Activated T-helper 9 cell treated with anti-CD3 and anti-CD28 coated beads, Interleukin-2, amount 50 U/mL, for 16 hours (primary cell): Measurements from ENCODE around the gene CEACAM5.
A peak's percentile ranks its signal among the peaks of the same experiment; 100 is the strongest.
"Not testable (repeated sequence)": the region's sequence is repeated elsewhere in the genome, so short reads cannot be mapped to it uniquely, and the experiment has no call there.

ENCODE experiments used
- DNase-seq: peaks from one replicate; pipeline ENCODE4 v3.0.0-alpha.2; 2020; ENCODE audit warnings: low read depth

Gene CEACAM5

DNA sequence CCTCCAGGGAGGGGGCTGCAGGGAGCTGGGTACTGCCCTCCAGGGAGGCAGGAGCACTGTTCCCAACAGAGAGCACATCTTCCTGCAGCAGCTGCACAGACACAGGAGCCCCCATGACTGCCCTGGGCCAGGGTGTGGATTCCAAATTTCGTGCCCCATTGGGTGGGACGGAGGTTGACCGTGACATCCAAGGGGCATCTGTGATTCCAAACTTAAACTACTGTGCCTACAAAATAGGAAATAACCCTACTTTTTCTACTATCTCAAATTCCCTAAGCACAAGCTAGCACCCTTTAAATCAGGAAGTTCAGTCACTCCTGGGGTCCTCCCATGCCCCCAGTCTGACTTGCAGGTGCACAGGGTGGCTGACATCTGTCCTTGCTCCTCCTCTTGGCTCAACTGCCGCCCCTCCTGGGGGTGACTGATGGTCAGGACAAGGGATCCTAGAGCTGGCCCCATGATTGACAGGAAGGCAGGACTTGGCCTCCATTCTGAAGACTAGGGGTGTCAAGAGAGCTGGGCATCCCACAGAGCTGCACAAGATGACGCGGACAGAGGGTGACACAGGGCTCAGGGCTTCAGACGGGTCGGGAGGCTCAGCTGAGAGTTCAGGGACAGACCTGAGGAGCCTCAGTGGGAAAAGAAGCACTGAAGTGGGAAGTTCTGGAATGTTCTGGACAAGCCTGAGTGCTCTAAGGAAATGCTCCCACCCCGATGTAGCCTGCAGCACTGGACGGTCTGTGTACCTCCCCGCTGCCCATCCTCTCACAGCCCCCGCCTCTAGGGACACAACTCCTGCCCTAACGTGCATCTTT lies 7.8 kb upstream of the CEACAM5 start:
- DNase-seq, result no peak

DNA sequence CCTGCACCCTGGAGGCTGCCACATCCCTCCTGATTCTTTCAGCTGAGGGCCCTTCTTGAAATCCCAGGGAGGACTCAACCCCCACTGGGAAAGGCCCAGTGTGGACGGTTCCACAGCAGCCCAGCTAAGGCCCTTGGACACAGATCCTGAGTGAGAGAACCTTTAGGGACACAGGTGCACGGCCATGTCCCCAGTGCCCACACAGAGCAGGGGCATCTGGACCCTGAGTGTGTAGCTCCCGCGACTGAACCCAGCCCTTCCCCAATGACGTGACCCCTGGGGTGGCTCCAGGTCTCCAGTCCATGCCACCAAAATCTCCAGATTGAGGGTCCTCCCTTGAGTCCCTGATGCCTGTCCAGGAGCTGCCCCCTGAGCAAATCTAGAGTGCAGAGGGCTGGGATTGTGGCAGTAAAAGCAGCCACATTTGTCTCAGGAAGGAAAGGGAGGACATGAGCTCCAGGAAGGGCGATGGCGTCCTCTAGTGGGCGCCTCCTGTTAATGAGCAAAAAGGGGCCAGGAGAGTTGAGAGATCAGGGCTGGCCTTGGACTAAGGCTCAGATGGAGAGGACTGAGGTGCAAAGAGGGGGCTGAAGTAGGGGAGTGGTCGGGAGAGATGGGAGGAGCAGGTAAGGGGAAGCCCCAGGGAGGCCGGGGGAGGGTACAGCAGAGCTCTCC lies 6.9 kb upstream of the CEACAM5 start:
- DNase-seq, result no peak

GRCh38 chr19:41702171-41702651 lies 6.2 kb upstream of the CEACAM5 start:
- DNase-seq, result no peak

DNA sequence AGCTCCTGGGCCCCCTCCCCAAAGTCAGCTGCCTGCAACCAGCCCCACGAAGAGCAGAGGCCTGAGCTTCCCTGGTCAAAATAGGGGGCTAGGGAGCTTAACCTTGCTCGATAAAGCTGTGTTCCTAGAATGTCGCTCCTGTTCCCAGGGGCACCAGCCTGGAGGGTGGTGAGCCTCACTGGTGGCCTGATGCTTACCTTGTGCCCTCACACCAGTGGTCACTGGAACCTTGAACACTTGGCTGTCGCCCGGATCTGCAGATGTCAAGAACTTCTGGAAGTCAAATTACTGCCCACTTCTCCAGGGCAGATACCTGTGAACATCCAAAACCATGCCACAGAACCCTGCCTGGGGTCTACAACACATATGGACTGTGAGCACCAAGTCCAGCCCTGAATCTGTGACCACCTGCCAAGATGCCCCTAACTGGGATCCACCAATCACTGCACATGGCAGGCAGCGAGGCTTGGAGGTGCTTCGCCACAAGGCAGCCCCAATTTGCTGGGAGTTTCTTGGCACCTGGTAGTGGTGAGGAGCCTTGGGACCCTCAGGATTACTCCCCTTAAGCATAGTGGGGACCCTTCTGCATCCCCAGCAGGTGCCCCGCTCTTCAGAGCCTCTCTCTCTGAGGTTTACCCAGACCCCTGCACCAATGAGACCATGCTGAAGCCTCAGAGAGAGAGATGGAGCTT lies 4.7 kb upstream of the CEACAM5 start:
- DNase-seq, result no peak

GRCh38 chr19:41705393-41706174 lies 2.8 kb upstream of the CEACAM5 start:
- no peak for DNase-seq

DNA sequence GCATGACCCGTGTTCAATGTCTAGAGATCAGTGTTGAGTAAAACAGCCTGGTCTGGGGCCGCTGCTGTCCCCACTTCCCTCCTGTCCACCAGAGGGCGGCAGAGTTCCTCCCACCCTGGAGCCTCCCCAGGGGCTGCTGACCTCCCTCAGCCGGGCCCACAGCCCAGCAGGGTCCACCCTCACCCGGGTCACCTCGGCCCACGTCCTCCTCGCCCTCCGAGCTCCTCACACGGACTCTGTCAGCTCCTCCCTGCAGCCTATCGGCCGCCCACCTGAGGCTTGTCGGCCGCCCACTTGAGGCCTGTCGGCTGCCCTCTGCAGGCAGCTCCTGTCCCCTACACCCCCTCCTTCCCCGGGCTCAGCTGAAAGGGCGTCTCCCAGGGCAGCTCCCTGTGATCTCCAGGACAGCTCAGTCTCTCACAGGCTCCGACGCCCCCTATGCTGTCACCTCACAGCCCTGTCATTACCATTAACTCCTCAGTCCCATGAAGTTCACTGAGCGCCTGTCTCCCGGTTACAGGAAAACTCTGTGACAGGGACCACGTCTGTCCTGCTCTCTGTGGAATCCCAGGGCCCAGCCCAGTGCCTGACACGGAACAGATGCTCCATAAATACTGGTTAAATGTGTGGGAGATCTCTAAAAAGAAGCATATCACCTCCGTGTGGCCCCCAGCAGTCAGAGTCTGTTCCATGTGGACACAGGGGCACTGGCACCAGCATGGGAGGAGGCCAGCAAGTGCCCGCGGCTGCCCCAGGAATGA lies 1.5 kb upstream of the CEACAM5 start:
- peak; percentile 43 for DNase-seq

DNA sequence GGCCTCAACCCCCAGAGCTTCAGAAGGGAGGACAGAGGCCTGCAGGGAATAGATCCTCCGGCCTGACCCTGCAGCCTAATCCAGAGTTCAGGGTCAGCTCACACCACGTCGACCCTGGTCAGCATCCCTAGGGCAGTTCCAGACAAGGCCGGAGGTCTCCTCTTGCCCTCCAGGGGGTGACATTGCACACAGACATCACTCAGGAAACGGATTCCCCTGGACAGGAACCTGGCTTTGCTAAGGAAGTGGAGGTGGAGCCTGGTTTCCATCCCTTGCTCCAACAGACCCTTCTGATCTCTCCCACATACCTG lies 969 bp upstream of the CEACAM5 start:
- DNase-seq, result no peak

- no peak for DNase-seq
Observed at GRCh38 chr19:41707871-41708371, 505 bp upstream of the CEACAM5 start.

- not testable (repeated sequence) for DNase-seq
Observed at GRCh38 chr19:41709516-41709915, 1.1 kb downstream of the CEACAM5 start.

DNA sequence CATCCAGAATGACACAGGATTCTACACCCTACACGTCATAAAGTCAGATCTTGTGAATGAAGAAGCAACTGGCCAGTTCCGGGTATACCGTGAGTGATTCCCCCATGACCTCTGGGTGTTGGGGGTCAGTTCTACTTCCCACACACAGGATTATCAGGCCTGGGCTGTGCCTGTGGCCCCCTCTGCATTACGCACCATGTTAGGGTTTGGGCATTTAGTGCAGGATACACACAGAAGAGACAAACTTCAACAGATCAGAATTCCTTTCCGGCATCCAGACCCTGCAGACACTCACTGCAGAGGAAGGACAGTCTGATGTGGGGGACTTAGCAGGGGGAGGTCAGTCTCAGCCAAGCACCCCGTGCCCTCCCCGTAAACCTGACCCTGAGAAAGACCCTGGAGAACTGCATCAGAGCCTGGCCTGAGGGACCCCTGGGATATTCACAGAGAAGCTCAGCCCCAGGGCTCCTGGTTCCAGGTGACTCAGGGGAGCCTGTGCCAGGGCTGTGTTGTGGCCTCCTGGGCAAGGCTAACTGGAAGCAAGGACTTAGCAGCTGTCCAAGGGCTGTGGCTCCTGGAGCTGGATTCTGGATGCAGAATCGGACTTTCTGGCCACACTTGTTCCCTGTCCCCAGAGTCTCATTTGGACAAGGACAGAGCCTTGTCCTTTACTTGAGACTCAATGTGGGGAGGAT lies 1.7 kb downstream of the CEACAM5 start:
- DNase-seq, result no peak

DNA sequence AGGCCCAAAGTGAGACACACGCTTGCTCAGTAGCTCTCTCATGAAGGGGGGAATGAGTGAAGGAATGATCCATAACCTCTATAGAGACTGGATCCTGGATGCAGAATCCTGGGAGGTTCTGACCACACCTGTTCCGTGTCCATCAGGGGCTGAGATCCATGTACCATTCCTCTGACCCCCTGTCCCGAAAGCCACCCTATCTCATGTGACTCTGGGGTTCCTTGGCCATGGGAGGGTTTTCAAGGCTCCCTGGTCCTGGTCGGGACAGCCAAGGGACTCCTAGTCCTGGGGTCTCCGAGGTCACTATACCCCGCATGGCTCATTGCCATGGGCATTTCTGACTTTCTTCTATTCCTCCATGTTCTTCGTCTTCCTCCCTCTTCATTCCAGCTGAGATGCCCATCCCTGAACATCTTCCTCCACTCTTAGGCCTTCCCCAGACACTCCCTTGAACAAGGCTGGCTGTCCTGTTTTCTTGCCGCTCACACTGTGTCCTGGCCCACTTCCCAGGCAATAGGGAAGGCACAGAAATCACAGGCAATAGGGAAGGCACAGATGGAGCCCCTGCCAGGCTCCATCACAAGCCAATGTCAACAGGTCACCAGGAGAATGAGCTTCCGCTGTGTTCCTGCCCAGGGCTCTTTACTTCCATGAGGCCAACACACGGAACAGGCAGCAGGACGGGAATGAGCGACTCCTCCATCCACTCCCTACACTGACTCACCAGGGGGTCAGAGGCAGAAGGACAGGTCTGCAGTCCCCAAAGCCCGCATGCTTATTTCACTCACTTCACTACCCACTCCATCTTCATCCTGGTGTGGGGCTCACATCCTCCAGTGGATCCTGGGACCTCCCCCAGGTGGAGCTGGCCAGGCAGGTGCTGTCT lies 3.2 kb downstream of the CEACAM5 start:
- no peak for DNase-seq

GRCh38 chr19:41714598-41714997 lies 6.2 kb downstream of the CEACAM5 start:
- DNase-seq, result no peak

- no peak for DNase-seq
Observed at GRCh38 chr19:41718761-41719160, 10.3 kb downstream of the CEACAM5 start.

DNA sequence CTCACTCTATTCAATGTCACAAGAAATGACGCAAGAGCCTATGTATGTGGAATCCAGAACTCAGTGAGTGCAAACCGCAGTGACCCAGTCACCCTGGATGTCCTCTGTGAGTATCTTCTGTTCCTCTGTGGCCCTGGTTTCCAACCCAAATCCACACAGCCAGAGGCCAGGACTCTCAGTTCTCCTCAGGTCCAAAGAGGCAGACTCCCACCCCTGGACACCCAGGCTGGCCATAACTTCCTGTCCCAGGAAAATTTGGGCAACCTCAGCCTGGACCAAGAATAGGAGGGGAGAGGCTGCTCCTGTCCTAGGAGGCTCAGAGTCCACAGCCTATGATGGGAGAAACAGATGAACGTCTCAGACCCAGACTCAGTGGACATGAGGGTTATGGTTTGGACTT lies 11.7 kb downstream of the CEACAM5 start:
- no peak for DNase-seq

DNA sequence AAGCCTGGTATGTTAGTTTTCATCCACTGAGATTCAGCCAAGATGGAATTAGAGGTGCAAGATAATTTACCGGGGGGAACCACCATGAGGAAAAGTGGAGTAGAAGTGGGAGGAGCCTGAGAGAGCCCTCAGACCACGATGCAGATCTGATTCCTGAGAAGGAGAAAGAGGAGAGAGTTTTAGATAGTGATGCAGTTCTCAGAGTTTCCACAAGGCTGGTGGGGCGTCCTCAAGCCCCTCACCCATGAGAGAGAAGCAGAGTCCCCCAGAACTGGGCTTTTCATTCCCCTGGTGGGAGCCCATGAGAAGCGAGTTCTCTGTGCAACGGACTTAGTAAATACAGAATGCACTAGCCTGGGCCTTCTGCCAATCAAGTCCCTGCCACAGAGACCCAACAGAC lies 18.1 kb downstream of the CEACAM5 start:
- no peak for DNase-seq

DNA sequence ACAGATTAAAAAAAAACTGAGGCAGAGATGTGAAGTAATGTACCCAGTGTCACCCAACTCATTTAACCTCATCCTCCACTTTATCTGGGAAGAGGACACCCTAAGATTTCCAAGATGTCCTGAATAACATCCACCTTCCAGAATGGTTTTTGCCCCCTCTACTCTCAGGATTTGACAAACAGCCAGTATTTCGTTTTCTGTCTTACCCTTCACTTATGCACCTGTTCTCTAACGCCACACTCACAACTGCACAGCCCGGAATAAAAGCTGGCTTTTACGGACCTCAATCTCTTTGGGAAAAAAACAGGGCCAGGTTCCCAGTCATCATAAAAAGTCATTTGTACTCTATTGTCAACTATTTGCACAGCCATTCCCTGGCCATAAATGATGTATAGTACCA lies 25.7 kb downstream of the CEACAM5 start:
- DNase-seq, result no peak

DNA sequence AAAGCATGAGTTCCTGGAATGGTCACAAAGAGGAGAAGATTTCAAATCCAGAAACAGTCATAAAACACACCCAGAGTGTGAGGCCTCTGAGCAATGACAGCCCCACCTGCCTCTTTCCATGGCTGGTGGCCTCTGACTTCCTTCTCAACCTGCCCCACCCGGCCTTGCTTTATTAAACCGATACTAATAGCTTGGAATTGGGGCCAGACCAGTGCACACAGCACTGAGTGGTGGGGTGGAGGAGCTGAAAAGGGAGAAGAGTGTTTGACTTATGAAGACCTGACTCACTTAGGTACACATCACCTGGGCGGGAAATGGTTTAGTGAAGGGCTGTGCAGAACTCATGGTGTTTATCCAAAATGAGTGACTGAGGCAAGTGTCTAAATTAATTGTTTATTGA lies 26.2 kb downstream of the CEACAM5 start:
- DNase-seq, result no peak

- DNase-seq, result no peak
Observed at GRCh38 chr19:41735071-41735600, 26.7 kb downstream of the CEACAM5 start.

DNA sequence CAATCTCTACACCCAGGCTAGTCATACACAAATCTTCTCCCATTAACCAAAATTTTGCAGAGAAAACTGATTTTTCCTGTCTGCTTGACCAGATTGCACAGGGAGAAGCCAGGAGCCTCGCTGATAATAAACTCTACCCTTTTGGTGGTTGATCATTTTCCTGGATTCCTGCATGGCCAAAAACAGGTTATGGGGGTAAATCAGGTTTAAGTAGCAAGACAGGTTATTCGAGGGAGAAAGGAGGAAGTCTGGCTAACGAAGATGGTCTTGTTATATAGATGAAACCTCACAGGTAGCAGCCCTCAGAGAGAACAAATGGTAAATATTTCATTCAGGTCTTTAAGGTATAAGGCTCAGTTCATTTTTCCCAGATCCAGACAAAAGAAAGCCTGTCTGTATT lies 30.9 kb downstream of the CEACAM5 start:
- DNase-seq, result no peak
